HG03469 (cell line): ENCODE results near the gene FA2H.
"Not testable (repeated sequence)": the region's sequence is repeated elsewhere in the genome, so short reads cannot be mapped to it uniquely, and the experiment has no call there.

Experiments
- ATAC-seq: cut with Tn5 transposase; IDR thresholded peaks from one replicate; pipeline ENCODE4 v1.9.1; 2021; ENCODE audit warnings: mild to moderate bottlenecking, moderate library complexity, moderate number of reproducible peaks; ENCODE audit not compliant: unreplicated experiment

The FA2H gene

GRCh38 chr16:74695450-74696422 lies 78.9 kb downstream of the FA2H start:
- peak; percentile 86 for ATAC-seq

DNA sequence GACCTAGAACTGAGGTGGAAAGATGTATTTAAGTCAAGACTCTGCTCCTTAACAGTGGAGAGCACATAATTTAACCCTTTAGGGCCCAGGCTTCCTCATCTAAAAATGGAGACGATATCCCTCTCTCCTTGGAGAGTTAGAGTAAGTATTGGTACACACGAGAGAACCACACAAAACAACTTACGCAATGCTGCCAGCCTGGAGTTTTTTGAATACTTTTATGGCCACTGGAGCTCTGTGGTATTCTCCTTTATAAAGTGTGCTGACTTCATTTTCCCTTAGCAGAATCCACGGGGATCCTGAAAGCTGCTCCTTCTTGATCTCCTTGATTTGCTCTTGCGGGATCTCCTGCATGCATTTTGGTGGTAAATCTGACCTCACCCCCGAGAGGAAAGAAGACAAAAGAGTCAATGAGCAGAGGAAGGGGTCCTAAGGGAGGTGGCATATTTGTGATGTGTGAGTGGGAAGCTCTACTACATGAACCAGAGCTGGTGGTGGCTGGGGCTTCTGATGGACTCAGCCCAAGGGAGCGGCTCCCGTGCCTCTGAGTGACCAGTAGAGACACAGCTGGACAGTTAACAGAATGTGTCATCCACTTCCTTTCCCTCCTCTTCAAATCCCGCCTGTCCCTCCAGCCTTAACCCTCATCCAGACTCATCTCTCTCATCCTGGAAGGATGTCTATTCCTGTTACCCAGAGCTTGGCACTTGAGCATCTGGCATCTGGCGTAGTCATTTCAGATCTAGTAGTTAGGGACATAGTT lies 83.3 kb downstream of the FA2H start:
- no peak for ATAC-seq

- ATAC-seq: no peak
Measured at GRCh38 chr16:74682556-74682955, 92.1 kb downstream of the FA2H start.

DNA sequence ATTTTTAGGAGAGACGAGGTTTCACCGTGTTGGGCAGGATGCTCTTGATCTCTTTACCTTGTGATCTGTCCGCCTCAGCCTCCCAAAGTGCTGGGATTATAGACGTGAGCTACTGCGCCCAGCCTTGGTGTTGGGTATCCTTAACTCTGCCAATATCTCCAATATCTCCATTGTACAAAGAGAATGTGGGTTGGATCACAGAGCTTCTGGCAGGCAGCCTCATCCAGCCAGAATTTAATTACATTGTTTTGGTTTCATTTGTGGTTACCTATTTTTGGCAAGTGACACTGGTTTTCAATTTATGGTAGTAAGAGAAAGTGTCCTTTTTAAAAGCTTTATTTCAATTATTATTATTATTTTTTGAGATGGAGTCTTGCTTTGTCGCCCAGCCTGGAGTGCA lies 93.9 kb downstream of the FA2H start:
- ATAC-seq: no peak

DNA sequence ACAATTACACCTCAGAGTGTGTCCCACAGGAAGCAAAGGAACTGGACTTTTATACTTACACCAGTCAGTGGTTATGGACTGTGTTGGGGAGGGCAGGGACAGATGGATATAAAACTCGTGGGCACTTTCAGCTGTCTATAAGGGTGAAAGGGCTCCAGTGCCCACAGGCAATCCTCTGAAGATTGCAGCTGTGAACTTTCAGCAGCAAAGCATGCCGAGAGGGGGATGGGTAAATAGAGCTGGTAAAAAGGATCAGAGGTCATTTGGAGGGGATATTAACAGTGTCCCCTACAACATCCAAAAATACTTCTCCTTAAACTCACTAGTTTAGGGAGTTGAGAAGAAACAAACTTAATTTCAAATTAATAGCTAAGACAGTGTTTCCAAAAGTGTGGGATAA lies 94.6 kb downstream of the FA2H start:
- no peak for ATAC-seq

DNA sequence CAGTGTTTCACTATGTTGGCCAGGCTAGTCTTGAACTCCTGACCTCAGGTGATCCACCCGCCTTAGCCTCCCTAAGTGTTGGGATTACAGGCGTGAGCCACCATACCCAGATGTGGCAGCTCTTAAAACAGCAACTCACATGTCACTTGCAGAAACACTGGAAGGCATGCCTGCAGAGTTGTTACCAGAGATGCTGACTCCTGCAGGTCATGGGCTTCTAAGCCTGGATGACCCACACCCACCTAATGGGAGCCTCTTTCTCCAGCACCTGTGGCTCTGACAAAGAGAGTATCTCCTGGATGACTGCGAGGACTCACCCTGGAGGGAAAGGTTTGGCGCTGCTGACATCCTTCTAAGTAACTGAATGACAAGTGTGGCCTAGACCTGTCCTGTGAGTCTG lies 96.8 kb downstream of the FA2H start:
- ATAC-seq: no peak

- ATAC-seq: no peak
Measured at GRCh38 chr16:74673876-74674275, 100.7 kb downstream of the FA2H start.

DNA sequence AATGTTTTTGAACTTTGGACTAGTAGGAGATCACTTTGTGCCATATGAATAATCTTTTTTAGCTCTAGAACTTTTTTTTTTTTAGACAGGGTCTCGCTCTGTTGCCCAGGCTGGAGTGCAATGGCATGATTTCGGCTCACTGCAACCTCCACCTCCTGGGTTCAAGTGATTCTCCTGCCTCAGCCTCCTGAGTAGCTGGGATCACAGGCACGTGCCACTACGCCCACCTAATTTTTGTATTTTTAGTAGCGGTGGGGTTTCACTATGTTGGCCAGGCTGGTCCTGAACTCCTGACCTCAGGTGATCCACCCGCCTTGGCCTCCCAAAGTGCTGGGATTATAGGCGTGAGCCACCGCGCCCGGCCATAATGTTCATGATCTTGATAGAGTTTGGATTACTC lies 105.7 kb downstream of the FA2H start:
- not testable (repeated sequence) for ATAC-seq

- ATAC-seq: no peak
Measured at GRCh38 chr16:74667255-74667700, 107.3 kb downstream of the FA2H start.

DNA sequence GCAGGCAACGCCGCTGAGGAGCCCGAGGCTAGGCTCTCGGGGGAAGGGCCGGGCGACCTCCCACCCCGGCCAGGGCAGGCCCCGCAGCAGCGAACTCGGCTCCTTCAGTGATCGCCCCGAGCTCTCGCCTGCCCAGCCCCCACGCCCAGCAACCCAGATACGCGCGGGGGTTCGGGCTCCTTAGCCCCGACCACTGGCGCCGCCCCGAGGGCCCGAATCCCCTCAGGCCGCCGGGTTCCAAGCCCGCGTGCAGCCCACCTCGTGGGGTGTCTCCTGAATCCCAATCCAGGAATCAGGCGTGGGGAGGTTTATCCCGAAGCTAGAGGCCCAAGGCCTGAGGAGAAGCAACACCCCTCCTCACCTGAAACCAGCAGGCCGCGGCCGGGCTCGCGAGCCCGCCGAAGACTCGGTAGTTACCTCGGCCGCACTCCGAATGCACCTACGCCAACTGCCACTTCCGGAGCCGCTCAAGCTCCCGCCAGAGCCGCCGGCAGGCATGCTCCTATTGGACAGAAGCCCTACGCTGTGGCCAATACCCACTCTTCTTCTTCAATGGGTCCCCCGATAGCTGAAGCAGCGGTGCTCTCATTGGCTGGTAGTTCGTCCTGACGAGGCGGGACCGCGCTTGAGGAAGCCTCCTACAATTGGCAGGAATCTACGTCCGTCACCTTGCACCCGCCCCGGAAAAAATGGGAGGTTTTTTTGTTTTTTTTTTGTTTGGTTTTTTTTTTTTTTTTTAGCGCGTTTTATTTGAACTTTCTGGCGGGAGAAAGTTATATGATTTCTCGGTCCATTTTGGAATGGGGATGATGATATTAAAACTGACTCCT lies 108.0 kb downstream of the FA2H start, which contains the start of gene RFWD3:
Gene RFWD3 (minus strand): TSS at position 453 of the 830 bp plus-strand sequence. CDS start 5,428 bp downstream, outside the sequence.
- peak; percentile 99 for ATAC-seq

DNA sequence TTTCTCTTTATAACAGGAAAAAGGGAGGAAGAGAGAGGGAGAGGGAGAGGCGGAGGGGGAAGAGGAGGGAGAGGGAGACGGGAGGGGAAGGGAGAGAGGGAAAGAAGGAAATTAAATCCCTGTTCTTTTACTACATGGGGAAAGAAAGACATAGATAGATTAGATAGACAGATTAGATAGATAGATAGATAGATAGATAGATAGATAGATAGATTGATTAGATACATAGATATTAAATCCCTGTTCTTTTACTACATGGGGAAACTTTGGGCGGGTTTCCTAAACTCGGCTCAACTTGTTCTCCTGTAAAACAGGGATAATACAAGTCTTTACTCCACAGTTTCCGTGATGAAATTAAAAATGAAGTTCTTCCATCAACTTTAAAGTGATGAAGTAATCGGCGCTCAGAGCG lies 108.6 kb downstream of the FA2H start:
- no peak for ATAC-seq
